VCaP (cell line): ENCODE data around the gene PDZD8.

Experiments
- H3K27ac ChIP-seq: fragments of 450-650 bp; 2 replicates; pipeline ENCODE4 v1.5.1; 2017
- CTCF ChIP-seq: fragments of 450-650 bp; conservative IDR thresholded peaks from 2 replicates; pipeline ENCODE4 v1.5.1; 2017; ENCODE audit warnings: mild to moderate bottlenecking, moderate library complexity

Gene PDZD8

GRCh38 chr10:117409549-117410305 is 34.5 kb upstream of the PDZD8 start:
- TF ChIP-seq CTCF, result no peak
- no peak overlapping the region for H3K27ac ChIP-seq

- no peak overlapping the region for H3K27ac ChIP-seq
- no peak for TF ChIP-seq CTCF
Measured at GRCh38 chr10:117408436-117409384, 33.5 kb upstream of the PDZD8 start.

GRCh38 chr10:117405730-117406129 is 30.5 kb upstream of the PDZD8 start:
- H3K27ac ChIP-seq, result no peak overlapping the region
- no peak for TF ChIP-seq CTCF

- no peak for TF ChIP-seq CTCF
Measured at GRCh38 chr10:117400329-117400728, 25.1 kb upstream of the PDZD8 start.

GRCh38 chr10:117399341-117400196 is 24.3 kb upstream of the PDZD8 start:
- no peak overlapping the region for H3K27ac ChIP-seq
- no peak for TF ChIP-seq CTCF

More at GRCh38 chr10:117400329-117400728, 25.1 kb upstream of the PDZD8 start:
- no peak overlapping the region for H3K27ac ChIP-seq

- no peak overlapping the region for H3K27ac ChIP-seq
- no peak for TF ChIP-seq CTCF
Measured at GRCh38 chr10:117398029-117398428, 22.8 kb upstream of the PDZD8 start.
